Measurements from ENCODE around the gene ITGB5. TPM values are rescaled to one million over a fixed set of nuclear protein-coding genes. Genes with fewer than 3 reads are reported as not detected.

The ITGB5 gene
- total and polyA plus RNA-seq, 2 donors (not counting 1 experiment from before 2014, with no cell fraction given) = 0.15 to 0.54 TPM

DNA sequence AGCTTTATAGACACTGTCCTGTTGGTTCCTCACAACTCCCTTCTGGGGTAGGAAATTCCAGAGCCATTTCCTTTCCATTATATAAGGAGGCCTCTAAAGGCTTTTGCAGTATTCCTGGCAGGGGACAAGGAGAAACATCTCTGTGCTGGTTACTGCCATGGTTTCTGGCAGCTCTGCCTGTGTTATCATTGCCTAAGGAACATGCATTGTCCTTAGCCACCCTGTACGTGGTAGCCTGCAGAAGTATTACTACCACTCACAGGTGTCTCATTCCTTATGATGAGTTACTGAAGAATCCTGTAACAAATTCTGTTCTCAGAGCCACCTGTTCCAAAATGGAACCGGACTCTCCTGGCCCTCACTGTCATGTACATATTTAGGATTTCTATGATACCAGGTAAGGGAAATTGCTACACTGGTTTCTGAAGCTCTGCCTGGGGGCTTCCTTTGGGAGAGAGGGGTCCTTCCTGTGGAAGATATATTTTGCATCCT is 98.9 kb downstream of the ITGB5 start:
- H3K27me3 ChIP-seq (replicated peaks in 1 of 4; ENCODE audit: control extremely low read depth in 1 of 4, control insufficient read depth in 3 of 4, insufficient read depth in 4 of 4, low read length in 3 of 4) = peaks cover 0 to 3% (median 0%) of the 10 kb centered on the region in 4 experiments
- intact Hi-C loops (cut with micrococcal nuclease) = no loop called here
- no peaks in the 10 kb centered on the region for H3K4me1 ChIP-seq (ENCODE audit: control insufficient read depth in 2 of 2, insufficient read depth in 2 of 2, low read length in 2 of 2)
- Mint-ChIP-seq H3K9me3 (ENCODE audit: insufficient read depth) (no peaks in the 10 kb centered on the region), H3K27ac (no peak overlapping the region), H3K27me3 (peaks cover 12% of the 10 kb centered on the region), H3K4me3 (no peak overlapping the region), H3K4me1 (no peaks in the 10 kb centered on the region)
- ChIA-PET CTCF (interaction anchor here (2.2 kb wide), 1 partner anchor 27 kb away, joined by 5 read pairs; no protein-coding TSS in a partner anchor), POLR2A (no interaction called here)
- ATAC-seq (ENCODE audit: low read depth) (no peak), DNase-seq (no peak)
- TF ChIP-seq EZH2 (IDR thresholded peaks at IDR 0.05; ENCODE audit: borderline replicate concordance, insufficient read depth, low read depth, low read length, poor library complexity, severe bottlenecking) = no peak
- TF ChIP-seq, protein P1, sequence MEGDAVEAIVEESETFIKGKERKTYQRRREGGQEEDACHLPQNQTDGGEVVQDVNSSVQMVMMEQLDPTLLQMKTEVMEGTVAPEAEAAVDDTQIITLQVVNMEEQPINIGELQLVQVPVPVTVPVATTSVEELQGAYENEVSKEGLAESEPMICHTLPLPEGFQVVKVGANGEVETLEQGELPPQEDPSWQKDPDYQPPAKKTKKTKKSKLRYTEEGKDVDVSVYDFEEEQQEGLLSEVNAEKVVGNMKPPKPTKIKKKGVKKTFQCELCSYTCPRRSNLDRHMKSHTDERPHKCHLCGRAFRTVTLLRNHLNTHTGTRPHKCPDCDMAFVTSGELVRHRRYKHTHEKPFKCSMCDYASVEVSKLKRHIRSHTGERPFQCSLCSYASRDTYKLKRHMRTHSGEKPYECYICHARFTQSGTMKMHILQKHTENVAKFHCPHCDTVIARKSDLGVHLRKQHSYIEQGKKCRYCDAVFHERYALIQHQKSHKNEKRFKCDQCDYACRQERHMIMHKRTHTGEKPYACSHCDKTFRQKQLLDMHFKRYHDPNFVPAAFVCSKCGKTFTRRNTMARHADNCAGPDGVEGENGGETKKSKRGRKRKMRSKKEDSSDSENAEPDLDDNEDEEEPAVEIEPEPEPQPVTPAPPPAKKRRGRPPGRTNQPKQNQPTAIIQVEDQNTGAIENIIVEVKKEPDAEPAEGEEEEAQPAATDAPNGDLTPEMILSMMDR (IDR thresholded peaks at IDR 0.05) = no peak
- H4K20me1 ChIP-seq (ENCODE audit: control insufficient read depth, insufficient read depth, low read length, poor library complexity, severe bottlenecking) = no peaks in the 10 kb centered on the region
- no peaks in the 10 kb centered on the region for H3K36me3 ChIP-seq (replicated peaks in 1 of 2; ENCODE audit: control extremely low read depth in 1 of 2, control insufficient read depth in 1 of 2, extremely low read depth in 1 of 2, insufficient read depth in 2 of 2, low read length in 1 of 2)
- H3K27ac ChIP-seq (ENCODE audit: low read length in 2 of 2) = no peak overlapping the region
- no peaks in the 10 kb centered on the region for H3K79me2 ChIP-seq (ENCODE audit: control insufficient read depth, insufficient read depth, low read length)
- 100% methylated on average over 1 of the region's 2 CpGs for WGBS (ENCODE audit: insufficient coverage)
- no peak overlapping the region for H3K4me2 ChIP-seq (replicated peaks; ENCODE audit: low read depth, low read length, poor library complexity, severe bottlenecking)
- H3K9me3 ChIP-seq (ENCODE audit: control extremely low read depth in 1 of 3, control insufficient read depth in 2 of 3, insufficient read depth in 1 of 3, low read length in 2 of 3) = no peaks in the 10 kb centered on the region
- H3K9ac ChIP-seq (ENCODE audit: low read length) = no peak overlapping the region
- H2AFZ ChIP-seq (ENCODE audit: insufficient read depth, low read depth, low read length, poor library complexity, severe bottlenecking) = no peak overlapping the region
- no peak overlapping the region for H3K4me3 ChIP-seq (ENCODE audit: control extremely low read depth in 1 of 5, extremely low read depth in 1 of 5, insufficient read depth in 1 of 5, low read depth in 2 of 5, low read length in 4 of 5)

DNA sequence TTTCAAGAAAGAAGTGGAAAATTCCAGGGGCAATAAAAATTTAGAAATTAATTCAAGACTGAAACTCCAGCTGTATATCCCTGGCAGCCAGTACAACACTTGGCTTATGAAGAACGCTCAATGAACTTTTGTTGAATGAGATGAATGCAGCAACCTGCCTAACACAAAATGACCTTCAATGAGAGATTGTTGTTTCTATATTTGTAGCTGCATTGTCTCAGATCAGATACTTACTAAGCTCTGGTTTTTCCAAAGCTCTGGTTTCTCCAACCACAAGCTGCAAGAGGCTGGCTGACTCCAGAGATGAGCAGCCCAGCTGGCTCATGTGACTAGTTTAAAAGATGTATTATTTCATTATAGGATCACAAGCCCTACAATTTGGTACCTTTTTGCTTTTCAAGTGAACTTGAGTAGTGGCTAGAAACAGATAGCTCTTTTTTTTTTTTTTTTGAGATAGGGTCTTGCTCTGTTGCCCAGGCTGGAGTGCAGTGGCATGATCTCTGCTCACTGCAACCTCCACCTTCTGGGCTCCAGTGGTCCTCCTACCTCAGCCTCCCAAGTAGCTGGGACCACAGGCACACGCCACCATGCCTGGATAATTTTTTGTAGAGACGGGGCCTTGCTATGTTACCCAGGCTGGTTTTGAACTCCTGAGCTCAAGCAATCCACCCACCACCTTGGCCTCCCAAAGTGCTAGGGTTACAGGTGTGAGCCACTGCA is 99.5 kb downstream of the ITGB5 start:
- intact Hi-C loops (cut with micrococcal nuclease) = no loop called here
- POLR2A ChIA-PET = no interaction called here

More for the DNA sequence above, 99.5 kb downstream of the ITGB5 start:
- Histone ChIP-seq H3K36me3 (replicated peaks in 1 of 2; ENCODE audit: control extremely low read depth in 1 of 2, control insufficient read depth in 1 of 2, extremely low read depth in 1 of 2, insufficient read depth in 2 of 2, low read length in 1 of 2) (no peaks in the 10 kb centered on the region), H2AFZ (ENCODE audit: insufficient read depth, low read depth, low read length, poor library complexity, severe bottlenecking) (no peak overlapping the region), H4K20me1 (ENCODE audit: control insufficient read depth, insufficient read depth, low read length, poor library complexity, severe bottlenecking) (no peaks in the 10 kb centered on the region), H3K79me2 (ENCODE audit: control insufficient read depth, insufficient read depth, low read length) (no peaks in the 10 kb centered on the region), H3K27ac (ENCODE audit: low read length in 2 of 2) (no peak overlapping the region), H3K9ac (ENCODE audit: low read length) (no peak overlapping the region), H3K4me2 (replicated peaks; ENCODE audit: low read depth, low read length, poor library complexity, severe bottlenecking) (no peak overlapping the region), H3K9me3 (ENCODE audit: control extremely low read depth in 1 of 3, control insufficient read depth in 2 of 3, insufficient read depth in 1 of 3, low read length in 2 of 3) (no peaks in the 10 kb centered on the region), H3K4me1 (ENCODE audit: control insufficient read depth in 2 of 2, insufficient read depth in 2 of 2, low read length in 2 of 2) (no peaks in the 10 kb centered on the region), H3K27me3 (replicated peaks in 1 of 4; ENCODE audit: control extremely low read depth in 1 of 4, control insufficient read depth in 3 of 4, insufficient read depth in 4 of 4, low read length in 3 of 4) (peaks cover 0 to 3% (median 0%) of the 10 kb centered on the region in 4 experiments), H3K4me3 (ENCODE audit: control extremely low read depth in 1 of 5, extremely low read depth in 1 of 5, insufficient read depth in 1 of 5, low read depth in 2 of 5, low read length in 4 of 5) (no peak overlapping the region)
- no peak for DNase-seq
- TF ChIP-seq, protein P1 (IDR thresholded peaks at IDR 0.05) = no peak
- no peak for TF ChIP-seq EZH2 (IDR thresholded peaks at IDR 0.05; ENCODE audit: borderline replicate concordance, insufficient read depth, low read depth, low read length, poor library complexity, severe bottlenecking)
- peaks cover 12% of the 10 kb centered on the region for H3K27me3 Mint-ChIP-seq
- H3K4me3 Mint-ChIP-seq = no peak overlapping the region
- ATAC-seq (ENCODE audit: low read depth) = no peak
- no peaks in the 10 kb centered on the region for H3K9me3 Mint-ChIP-seq (ENCODE audit: insufficient read depth)
- no peaks in the 10 kb centered on the region for H3K4me1 Mint-ChIP-seq
- H3K27ac Mint-ChIP-seq = no peak overlapping the region
- 100% methylated on average over 2 of the region's 3 CpGs for WGBS (ENCODE audit: insufficient coverage)
- CTCF ChIA-PET = interaction anchor here (1.6 to 2.2 kb wide), 2 partner anchors 27 to 114 kb away, joined by 5 to 7 read pairs; no protein-coding TSS in a partner anchor
